HG02678 (cell line): ENCODE measurements around the gene SEMA4B.
"Not testable (repeated sequence)": the region's sequence is repeated elsewhere in the genome, so short reads cannot be mapped to it uniquely, and the experiment has no call there.

Source experiments
- ATAC-seq: cut with Tn5 transposase; IDR thresholded peaks from one replicate; pipeline ENCODE4 v1.9.1; 2021; ENCODE audit warnings: mild to moderate bottlenecking, moderate library complexity; ENCODE audit not compliant: unreplicated experiment

Gene SEMA4B

GRCh38 chr15:90178468-90179435, 22.4 kb upstream of the SEMA4B start:
- ATAC-seq = no peak

DNA sequence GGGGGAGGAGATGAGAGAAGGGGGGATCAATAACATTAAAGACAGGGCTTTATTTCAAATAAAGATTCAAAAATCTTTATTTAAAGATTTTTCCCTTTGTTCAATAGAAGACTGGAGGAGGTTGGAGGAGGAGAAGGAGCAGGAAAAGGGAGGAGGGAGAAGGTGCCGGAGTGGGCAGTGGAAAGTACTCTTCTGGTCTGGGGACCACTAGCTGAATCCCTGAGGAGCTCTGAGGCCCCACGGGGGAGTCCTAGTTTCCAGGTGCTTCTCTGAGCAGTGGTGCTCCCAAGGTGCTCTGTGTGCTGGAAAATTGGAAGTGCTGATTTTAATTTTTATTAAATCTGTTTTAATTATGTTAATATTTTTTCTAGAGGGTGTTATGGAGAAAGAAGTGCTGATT, 19.4 kb upstream of the SEMA4B start:
- ATAC-seq = no peak

DNA sequence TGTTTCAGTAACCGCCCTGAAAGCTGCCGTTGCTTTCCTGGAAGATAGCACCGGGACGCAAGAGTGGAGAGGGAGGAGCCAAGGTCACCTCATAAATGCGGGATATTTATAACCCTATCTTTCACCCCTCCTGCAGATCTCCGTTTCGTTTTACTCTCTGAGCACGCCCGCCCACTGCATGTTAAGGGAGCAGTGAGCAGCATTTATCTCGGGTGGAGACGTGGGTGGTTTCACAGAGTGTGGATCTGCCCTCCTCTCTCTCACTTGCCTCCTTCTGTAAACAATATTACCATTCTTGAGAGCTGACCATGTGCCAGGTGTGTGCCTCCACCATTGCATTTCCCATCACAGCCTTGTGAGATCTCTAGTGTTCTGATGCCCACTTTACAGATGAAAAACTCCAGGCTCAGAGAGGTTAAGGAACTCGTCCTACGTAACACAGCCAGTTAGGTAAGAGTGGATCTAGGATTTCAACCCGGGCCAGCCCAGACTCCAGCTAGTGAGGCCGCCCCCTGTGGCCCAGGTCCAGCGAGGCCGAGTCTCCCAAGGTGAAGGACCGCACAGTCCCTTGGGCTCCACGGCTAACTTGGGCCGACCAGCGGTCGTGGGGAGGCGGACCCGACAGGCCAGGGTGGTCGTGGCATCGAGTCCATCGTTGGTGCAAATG, 16.9 kb upstream of the SEMA4B start:
- peak; percentile 43 for ATAC-seq

DNA sequence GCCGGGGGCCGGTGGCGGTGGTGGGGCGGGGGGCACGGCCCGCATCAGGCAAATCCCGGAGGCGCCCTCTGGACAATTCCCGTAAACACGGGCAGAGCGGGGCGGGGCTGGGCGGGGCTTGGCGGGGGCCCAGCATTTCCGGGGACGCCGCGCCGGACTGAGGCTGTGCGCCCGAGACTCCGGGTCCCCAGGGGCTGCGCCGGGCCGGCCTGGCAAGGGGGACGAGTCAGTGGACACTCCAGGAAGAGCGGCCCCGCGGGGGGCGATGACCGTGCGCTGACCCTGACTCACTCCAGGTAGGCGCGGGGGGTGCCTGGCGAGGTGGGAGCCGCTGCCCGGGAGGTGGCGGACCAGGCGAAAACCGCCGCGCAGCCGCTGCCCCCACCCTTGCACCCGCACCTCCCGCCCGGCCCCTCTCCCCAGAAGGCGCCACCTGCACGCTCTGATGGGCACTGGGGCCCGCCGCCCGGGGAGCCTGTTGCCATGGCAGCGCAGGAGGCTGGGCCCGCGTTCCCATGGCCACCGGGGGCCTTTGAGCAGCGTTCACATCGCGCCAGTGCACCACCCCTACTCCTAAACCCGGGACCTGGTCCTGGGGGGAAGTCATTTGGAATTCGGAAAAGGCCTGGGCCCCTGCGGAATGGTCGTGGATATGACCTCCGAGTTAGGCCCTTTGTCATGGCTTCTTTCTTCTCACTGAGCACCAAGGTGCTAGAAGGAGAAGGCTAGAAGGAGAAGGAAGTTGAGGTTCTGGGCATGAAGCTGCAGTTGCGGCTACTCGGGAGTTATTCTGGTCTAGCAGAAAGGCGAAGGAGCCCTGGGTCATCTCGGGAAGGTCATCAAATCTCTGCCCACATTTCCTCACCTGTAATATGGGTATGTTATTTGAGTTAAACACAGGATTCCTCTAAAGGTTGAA, 16.1 kb upstream of the SEMA4B start:
- peak; percentile 74 for ATAC-seq

DNA sequence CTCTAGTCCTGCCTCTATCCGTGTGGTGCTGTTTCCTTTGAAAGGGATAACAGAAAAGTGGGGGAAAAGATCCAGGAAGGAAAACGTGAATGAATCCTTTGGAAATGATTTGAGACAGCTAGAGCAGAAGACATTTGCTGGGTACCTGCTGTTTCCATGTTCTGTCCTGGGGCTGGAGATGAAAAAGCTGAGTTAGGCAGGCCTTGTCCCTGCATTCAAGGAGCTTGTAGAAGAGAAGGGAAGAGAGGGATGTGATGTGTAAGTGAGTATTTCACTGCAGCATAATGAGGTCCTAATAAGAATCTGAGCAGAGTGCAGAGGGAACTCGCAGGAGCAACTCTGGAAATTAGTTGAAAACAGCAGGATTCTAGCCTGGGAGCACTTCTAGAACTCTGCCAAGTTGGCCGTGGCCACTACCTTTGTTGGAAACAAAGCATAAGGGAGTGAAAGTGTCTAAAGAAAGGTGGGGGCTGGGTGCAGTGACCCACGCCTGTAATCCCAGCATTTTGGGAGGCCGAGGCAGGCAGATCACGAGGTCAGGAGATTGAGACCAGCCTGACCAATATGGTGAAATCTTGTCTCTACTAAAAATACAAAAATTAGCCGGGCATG, 13.8 kb upstream of the SEMA4B start:
- ATAC-seq = no peak

- ATAC-seq = not testable (repeated sequence)
These were observed 13.1 kb upstream of the SEMA4B start for GRCh38 chr15:90188065-90188464.

DNA sequence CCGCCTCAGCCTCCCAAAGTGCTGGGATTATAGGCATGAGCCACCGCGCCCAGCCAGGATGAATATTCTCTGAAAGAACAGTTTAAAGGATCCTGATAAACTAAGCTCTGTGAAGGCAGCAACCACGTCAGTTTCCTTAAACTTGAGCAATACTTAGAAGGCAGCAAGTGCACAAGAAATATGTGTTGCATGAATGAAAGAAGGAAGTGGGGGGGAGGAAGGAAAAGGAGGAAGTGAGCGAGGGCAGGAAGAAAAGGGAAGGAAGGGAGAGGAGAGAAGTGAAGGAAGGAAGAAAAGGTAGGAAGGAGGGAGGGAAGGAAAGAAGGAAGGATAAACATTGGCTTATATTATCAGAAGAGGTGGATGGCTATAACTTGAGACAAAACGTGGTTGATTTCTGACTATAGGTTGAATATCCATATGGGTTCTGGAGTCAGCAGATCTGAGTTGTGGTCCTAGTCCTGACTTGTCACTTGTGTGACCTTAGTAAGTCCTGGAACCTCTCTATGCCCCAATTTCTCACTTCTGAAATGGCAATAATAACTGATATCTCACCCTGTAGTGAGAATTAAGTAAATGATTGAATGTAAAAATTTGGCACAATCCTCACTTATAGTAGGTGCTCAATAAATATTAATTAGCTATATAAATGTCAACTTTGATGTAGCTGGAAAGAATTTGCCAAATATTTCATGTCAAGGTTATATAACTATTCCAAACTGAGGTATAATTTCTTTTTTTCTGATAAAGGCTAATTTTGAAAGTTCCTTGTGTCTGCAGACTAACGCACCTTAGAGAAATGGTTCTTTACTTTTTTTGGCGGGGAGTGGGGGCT, 12.0 kb upstream of the SEMA4B start:
- ATAC-seq = no peak

DNA sequence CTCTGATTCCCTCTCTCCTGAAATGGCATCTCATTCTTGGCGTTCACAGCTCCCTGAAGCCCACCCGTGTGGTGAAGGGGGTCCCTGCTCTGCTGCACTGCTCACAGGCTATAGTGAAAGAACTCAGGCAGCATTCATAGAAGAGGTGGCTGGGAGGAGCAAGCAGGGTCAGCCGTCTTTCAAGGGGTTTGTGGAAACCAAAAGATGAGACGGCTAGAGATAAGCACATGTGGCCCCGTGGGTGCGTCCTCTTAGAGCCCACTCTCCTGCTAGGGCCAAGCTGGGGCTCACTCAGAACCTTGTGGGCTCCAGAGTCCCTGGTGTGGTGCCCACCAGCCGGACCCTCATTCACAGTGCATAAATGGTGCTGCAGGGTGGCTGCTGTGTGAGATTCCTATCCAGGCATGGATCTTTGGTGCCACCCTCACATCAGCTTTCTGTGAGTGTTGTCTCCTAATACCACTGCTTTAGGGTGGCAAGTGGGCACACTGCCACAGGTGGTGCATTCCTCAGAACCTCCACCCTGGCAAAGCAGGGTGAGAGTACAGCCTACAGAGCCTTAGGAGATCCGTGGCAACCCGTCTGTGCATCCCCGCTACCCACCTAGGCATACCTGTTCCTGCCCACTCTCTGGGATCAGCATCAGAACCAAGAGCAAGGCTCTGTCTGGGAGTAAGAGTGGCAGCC, 11.2 kb upstream of the SEMA4B start:
- no peak for ATAC-seq

GRCh38 chr15:90190606-90191343, 10.4 kb upstream of the SEMA4B start:
- ATAC-seq = peak; percentile 57

GRCh38 chr15:90191344-90191687, 9.8 kb upstream of the SEMA4B start:
- ATAC-seq = peak; percentile 28

DNA sequence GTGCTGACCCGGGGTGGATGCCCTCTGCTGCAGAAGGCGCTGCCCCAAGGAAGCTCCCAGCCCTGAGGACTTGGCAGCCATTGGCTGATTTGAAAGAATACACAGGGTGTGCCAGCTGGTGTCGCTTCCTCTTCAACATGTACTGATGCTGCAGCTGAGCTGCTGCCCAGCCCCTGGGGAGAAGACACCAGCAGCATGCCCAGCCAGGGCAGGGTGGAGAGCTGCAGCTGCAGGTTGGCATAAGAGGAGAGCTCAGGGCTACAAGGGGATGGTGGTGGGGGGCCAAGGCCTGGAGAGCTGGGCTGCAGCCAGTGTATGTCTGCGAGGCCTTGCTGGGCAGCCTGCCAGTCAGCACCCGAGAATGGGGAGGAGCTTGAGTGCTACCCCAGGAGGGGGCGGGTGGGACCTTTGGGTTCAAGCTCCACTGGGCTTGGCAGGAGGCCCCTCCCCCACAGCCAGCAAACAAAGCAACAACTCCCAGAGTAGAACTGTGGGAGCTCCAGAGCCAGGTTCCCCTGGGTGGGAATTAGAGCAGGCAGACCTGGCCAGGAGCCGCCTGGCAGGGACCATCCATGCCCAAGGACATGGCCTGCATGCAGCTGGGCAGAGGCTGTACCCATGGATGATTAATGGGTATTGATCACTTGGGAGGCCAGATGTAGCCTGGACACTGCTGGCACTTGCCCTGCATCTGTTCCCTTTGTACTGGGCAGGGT, 9.2 kb upstream of the SEMA4B start:
- peak; percentile 70 for ATAC-seq

DNA sequence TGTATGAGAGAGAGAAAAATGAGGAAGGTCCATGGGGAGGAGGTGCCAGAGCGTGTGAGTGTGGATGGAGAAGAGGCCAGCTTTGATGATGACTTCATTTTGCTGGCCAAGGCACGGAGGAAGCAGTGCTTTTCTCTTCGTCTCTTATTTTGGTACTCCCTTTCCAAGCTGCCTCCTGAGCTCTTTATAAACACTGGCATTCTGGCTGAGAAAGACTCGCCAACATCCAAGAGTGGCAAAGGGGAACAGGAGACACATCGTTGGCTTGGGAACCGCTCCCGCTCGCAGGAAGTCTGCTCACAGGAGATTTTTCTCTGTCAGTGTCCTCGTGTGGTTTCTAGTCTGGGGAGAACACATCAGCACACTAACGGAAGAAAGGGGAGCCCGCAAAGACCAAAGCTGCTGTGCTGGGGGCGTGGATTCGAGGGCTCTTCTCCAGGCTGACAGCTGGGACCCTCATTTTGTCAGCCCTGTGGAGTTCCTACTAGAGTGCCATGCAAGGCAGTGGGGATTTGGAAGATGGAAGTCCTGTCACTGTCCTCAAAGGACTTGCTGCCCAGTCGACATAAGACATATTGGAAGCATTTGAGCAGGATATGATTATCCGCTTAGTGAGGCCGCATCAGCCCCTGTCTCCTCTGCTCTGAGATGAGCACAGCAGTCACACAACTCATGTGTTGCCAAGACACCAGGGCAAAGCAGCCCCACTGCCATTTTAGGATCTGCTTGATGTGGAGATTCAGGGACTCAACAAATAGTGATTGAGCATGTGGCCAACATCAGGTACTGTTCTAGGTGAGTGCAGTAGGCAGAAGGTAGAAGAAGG, 8.0 kb upstream of the SEMA4B start:
- no peak for ATAC-seq

- no peak for ATAC-seq
These were observed 6.5 kb upstream of the SEMA4B start for GRCh38 chr15:90194655-90195054.

DNA sequence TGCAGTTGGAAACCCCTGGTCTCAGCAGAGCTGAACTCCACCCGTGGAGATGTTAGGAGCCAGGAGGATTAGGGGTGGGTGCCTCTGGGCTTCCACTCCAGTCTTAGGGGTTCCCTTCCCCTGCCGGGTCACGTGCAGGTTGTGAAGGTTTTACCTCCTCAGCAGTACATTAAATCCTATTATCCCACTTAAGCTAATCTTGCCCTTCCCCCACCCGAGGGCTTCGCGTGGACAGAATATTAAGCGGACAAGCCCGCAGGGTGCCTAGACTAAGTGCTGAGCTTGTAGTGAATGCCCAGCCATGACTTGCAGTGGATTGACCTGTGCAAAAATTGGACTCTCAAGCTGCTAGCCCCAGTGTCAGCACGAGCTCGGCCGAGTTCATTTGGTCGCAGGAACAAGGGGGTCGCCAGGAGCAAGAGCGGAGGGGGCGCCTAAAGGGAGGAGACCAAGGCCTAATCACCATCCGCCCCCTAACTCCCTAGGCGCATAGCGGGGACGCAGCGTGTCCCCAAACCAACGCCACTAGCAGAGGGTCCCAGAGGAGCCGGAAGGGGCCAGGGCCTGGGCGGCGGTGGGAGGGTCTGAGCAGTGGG, 498 bp upstream of the SEMA4B start:
- ATAC-seq = peak; percentile 9

- no peak for ATAC-seq
These were observed 830 bp downstream of the SEMA4B start for GRCh38 chr15:90201944-90202375.

DNA sequence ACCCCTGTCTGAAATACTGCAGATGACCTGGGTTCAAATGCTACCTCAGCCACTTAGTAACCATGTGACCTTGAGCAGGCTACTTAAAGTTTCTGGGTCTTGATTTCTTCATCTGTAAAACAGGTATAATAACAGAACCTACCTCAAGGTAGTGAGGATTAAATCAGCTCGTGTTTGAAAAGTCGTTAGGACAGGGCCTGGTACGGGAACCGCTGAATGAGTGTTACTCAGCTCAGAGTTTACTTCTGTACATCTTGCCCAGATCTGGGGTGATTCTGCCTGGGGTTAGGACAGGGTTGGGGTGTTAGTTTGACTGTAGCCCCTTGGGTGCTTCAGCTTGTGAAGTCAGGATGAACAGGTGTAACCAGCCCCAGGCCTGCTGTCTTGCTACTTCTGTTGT, 1.8 kb downstream of the SEMA4B start:
- ATAC-seq = no peak

- no peak for ATAC-seq
These were observed 2.3 kb downstream of the SEMA4B start for GRCh38 chr15:90203473-90203872.
